Measurements from ENCODE around the gene GBP7. TPM values are rescaled to one million over a fixed set of nuclear protein-coding genes. Genes with fewer than 3 reads are reported as not detected.
"Not testable (repeated sequence)": the region's sequence is repeated elsewhere in the genome, so short reads cannot be mapped to it uniquely, and the experiment has no call there.

The GBP7 gene, protein sequence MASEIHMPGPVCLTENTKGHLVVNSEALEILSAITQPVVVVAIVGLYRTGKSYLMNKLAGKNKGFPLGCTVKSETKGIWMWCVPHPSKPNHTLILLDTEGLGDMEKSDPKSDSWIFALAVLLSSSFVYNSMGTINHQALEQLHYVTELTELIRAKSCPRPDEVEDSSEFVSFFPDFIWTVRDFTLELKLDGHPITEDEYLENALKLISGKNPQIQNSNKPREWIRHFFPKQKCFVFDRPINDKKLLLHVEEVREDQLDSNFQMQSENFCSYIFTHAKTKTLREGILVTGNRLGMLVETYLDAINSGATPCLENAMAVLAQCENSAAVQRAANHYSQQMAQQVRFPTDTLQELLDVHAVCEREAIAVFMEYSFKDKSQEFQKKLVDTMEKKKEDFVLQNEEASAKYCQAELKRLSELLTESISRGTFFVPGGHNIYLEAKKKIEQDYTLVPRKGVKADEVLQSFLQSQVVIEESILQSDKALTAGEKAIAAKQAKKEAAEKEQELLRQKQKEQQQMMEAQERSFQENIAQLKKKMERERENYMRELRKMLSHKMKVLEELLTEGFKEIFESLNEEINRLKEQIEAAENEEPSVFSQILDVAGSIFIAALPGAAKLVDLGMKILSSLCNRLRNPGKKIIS
- polyA plus RNA-seq (2013, experiment 1 of 2): 0.01 TPM
- not detected for polyA plus RNA-seq (2013, experiment 2 of 2)

DNA sequence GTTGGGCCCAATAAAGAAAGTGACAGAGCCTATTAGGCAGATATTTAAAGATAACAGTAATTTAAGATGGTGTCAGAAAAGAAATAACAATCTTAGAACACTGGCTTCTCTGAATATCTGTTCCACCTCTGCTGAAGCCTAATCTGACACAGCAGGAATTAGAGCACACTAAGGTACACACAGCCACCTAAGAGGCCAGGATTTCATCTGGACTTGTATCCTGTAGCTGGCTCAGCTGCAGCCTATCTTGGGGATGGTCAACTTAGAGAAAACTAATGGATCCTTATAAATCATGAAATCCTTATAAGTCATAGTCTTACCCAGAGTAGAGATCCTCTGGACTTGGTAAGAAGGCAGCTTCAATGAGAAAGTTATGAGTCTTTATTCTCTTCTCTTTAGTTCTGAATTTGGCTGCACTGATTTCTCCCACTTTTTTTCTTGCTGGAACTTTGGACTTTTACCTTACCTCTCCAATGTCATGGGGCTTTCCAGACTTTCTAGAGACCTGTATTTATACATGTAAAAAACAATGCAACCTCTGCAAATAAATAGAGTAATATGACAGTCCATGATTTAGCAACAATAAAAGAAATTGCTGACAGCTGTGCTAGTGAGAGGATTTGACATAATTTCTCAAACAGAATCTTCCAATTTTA lies at the start of gene GBP7:
Gene GBP7 (minus strand): TSS at position 403 of the 656 bp plus-strand sequence. CDS start 4,068 bp downstream, outside the sequence.
- Histone ChIP-seq H2BK5ac (ENCODE audit: low read depth, low read length, poor library complexity, severe bottlenecking) (no peak within 1 kb of the TSS), H3K79me1 (replicated peaks; ENCODE audit: low read length, poor library complexity, severe bottlenecking) (no peaks in the 10 kb centered on the region)
- no peak for DNase-seq

GRCh38 chr1:89221341-89221740 lies 45.5 kb upstream of the GBP7 start:
- no peak overlapping the region for H4K91ac ChIP-seq (ENCODE audit: low read length)
- H2BK15ac ChIP-seq (ENCODE audit: low read depth, poor library complexity, severe bottlenecking): no peak overlapping the region
- H3K4me2 ChIP-seq (ENCODE audit: low read length, poor library complexity, severe bottlenecking): no peak overlapping the region
- no peak overlapping the region for H2BK5ac ChIP-seq (ENCODE audit: low read depth, low read length, poor library complexity, severe bottlenecking)
- no peaks in the 10 kb centered on the region for H3K4me1 ChIP-seq (ENCODE audit: control insufficient read depth, insufficient read depth, low read depth, low read length)
- H3K36me3 ChIP-seq (ENCODE audit: control insufficient read depth in 1 of 2, insufficient read depth in 2 of 2, low read depth in 1 of 2, low read length in 2 of 2): no peaks in the 10 kb centered on the region
- H2BK120ac ChIP-seq (ENCODE audit: low read depth, low read length): no peak overlapping the region
- no peaks in the 10 kb centered on the region for H3K79me1 ChIP-seq (replicated peaks; ENCODE audit: low read length, poor library complexity, severe bottlenecking)
- no peak overlapping the region for H4K8ac ChIP-seq (ENCODE audit: low read length)
- no peak overlapping the region for H3K9ac ChIP-seq (ENCODE audit: low read length)
- H3K4me3 ChIP-seq (ENCODE audit: insufficient read depth in 1 of 2, low read depth in 1 of 2, low read length in 2 of 2): no peak overlapping the region
- no peak overlapping the region for H3K18ac ChIP-seq (ENCODE audit: low read depth in 1 of 2, low read length in 2 of 2)
- no peak overlapping the region for H2AFZ ChIP-seq (ENCODE audit: low read depth, low read length)
- H2AK5ac ChIP-seq (ENCODE audit: low read length, severe bottlenecking): no peak overlapping the region
- H3K23ac ChIP-seq (ENCODE audit: low read length in 2 of 2): no peak overlapping the region
- no peak overlapping the region for H2BK12ac ChIP-seq (ENCODE audit: low read length in 2 of 2)
- no peaks in the 10 kb centered on the region for H3K27me3 ChIP-seq (ENCODE audit: control insufficient read depth in 1 of 2, insufficient read depth in 1 of 2, low read length in 2 of 2)
- H3K4ac ChIP-seq (ENCODE audit: low read depth in 1 of 2, low read length in 2 of 2): no peak overlapping the region
- 0% methylated on average over 1 of the region's 1 CpG for WGBS
- H3K27ac ChIP-seq (ENCODE audit: low read length, poor library complexity, severe bottlenecking): no peak overlapping the region
- DNase-seq: no peak
- no peak overlapping the region for H3K14ac ChIP-seq (ENCODE audit: low read length in 2 of 2)
- H3K9me3 ChIP-seq (ENCODE audit: control insufficient read depth, low read length): peaks cover 7% of the 10 kb centered on the region

More for the DNA sequence above, at the start of gene GBP7:
- Histone ChIP-seq H3K27ac (ENCODE audit: low read length, poor library complexity, severe bottlenecking) (no peak within 1 kb of the TSS), H3K9ac (ENCODE audit: low read length) (no peak within 1 kb of the TSS), H3K36me3 (ENCODE audit: control insufficient read depth in 1 of 2, insufficient read depth in 2 of 2, low read depth in 1 of 2, low read length in 2 of 2) (no peaks in the 10 kb centered on the region), H3K4ac (ENCODE audit: low read depth in 1 of 2, low read length in 2 of 2) (no peak within 1 kb of the TSS), H2BK15ac (ENCODE audit: low read depth, poor library complexity, severe bottlenecking) (no peak within 1 kb of the TSS), H2BK120ac (ENCODE audit: low read depth, low read length) (no peak within 1 kb of the TSS), H4K8ac (ENCODE audit: low read length) (no peak within 1 kb of the TSS), H3K4me3 (ENCODE audit: insufficient read depth in 1 of 2, low read depth in 1 of 2, low read length in 2 of 2) (no peak within 1 kb of the TSS), H2AK5ac (ENCODE audit: low read length, severe bottlenecking) (no peak within 1 kb of the TSS), H3K27me3 (ENCODE audit: control insufficient read depth in 1 of 2, insufficient read depth in 1 of 2, low read length in 2 of 2) (no peaks in the 10 kb centered on the region), H2AFZ (ENCODE audit: low read depth, low read length) (no peak within 1 kb of the TSS), H4K91ac (ENCODE audit: low read length) (no peak within 1 kb of the TSS), H2BK12ac (ENCODE audit: low read length in 2 of 2) (no peak within 1 kb of the TSS), H3K4me1 (ENCODE audit: control insufficient read depth, insufficient read depth, low read depth, low read length) (no peaks in the 10 kb centered on the region), H3K9me3 (ENCODE audit: control insufficient read depth, low read length) (no peaks in the 10 kb centered on the region), H3K14ac (ENCODE audit: low read length in 2 of 2) (no peak within 1 kb of the TSS), H3K18ac (ENCODE audit: low read depth in 1 of 2, low read length in 2 of 2) (no peak within 1 kb of the TSS), H3K23ac (ENCODE audit: low read length in 2 of 2) (no peak within 1 kb of the TSS), H3K4me2 (ENCODE audit: low read length, poor library complexity, severe bottlenecking) (no peak within 1 kb of the TSS)

GRCh38 chr1:89219851-89220250 lies 44.0 kb upstream of the GBP7 start:
- not testable (repeated sequence) for H3K9me3 ChIP-seq (ENCODE audit: control insufficient read depth, low read length); H3K36me3 ChIP-seq (ENCODE audit: control insufficient read depth in 1 of 2, insufficient read depth in 2 of 2, low read depth in 1 of 2, low read length in 2 of 2)

GRCh38 chr1:89218941-89219340 lies 43.1 kb upstream of the GBP7 start:
- H2BK15ac ChIP-seq (ENCODE audit: low read depth, poor library complexity, severe bottlenecking); H4K8ac ChIP-seq (ENCODE audit: low read length); H3K4me2 ChIP-seq (ENCODE audit: low read length, poor library complexity, severe bottlenecking); H2BK5ac ChIP-seq (ENCODE audit: low read depth, low read length, poor library complexity, severe bottlenecking); H3K79me1 ChIP-seq (replicated peaks; ENCODE audit: low read length, poor library complexity, severe bottlenecking); DNase-seq; H3K9me3 ChIP-seq (ENCODE audit: control insufficient read depth, low read length); H2AFZ ChIP-seq (ENCODE audit: low read depth, low read length); H3K4ac ChIP-seq (ENCODE audit: low read depth in 1 of 2, low read length in 2 of 2); H3K27ac ChIP-seq (ENCODE audit: low read length, poor library complexity, severe bottlenecking); H3K36me3 ChIP-seq (ENCODE audit: control insufficient read depth in 1 of 2, insufficient read depth in 2 of 2, low read depth in 1 of 2, low read length in 2 of 2); H2BK12ac ChIP-seq (ENCODE audit: low read length in 2 of 2); H4K91ac ChIP-seq (ENCODE audit: low read length); H3K18ac ChIP-seq (ENCODE audit: low read depth in 1 of 2, low read length in 2 of 2); H3K9ac ChIP-seq (ENCODE audit: low read length); H3K4me3 ChIP-seq (ENCODE audit: insufficient read depth in 1 of 2, low read depth in 1 of 2, low read length in 2 of 2); H3K23ac ChIP-seq (ENCODE audit: low read length in 2 of 2); H2AK5ac ChIP-seq (ENCODE audit: low read length, severe bottlenecking); H3K4me1 ChIP-seq (ENCODE audit: control insufficient read depth, insufficient read depth, low read depth, low read length); H2BK120ac ChIP-seq (ENCODE audit: low read depth, low read length); H3K14ac ChIP-seq (ENCODE audit: low read length in 2 of 2); H3K27me3 ChIP-seq (ENCODE audit: control insufficient read depth in 1 of 2, insufficient read depth in 1 of 2, low read length in 2 of 2): not testable (repeated sequence)
- WGBS: 67% methylated on average over 3 of the region's 3 CpGs

More at GRCh38 chr1:89219851-89220250, 44.0 kb upstream of the GBP7 start:
- not testable (repeated sequence) for H3K9ac ChIP-seq (ENCODE audit: low read length); DNase-seq; H3K27ac ChIP-seq (ENCODE audit: low read length, poor library complexity, severe bottlenecking); H3K27me3 ChIP-seq (ENCODE audit: control insufficient read depth in 1 of 2, insufficient read depth in 1 of 2, low read length in 2 of 2); H2AFZ ChIP-seq (ENCODE audit: low read depth, low read length); H3K23ac ChIP-seq (ENCODE audit: low read length in 2 of 2); H2BK12ac ChIP-seq (ENCODE audit: low read length in 2 of 2); H2BK120ac ChIP-seq (ENCODE audit: low read depth, low read length); H2BK15ac ChIP-seq (ENCODE audit: low read depth, poor library complexity, severe bottlenecking); H3K18ac ChIP-seq (ENCODE audit: low read depth in 1 of 2, low read length in 2 of 2); H3K4me2 ChIP-seq (ENCODE audit: low read length, poor library complexity, severe bottlenecking); H4K91ac ChIP-seq (ENCODE audit: low read length); H4K8ac ChIP-seq (ENCODE audit: low read length); H2AK5ac ChIP-seq (ENCODE audit: low read length, severe bottlenecking); H3K14ac ChIP-seq (ENCODE audit: low read length in 2 of 2); H3K4me3 ChIP-seq (ENCODE audit: insufficient read depth in 1 of 2, low read depth in 1 of 2, low read length in 2 of 2); H3K79me1 ChIP-seq (replicated peaks; ENCODE audit: low read length, poor library complexity, severe bottlenecking); H3K4ac ChIP-seq (ENCODE audit: low read depth in 1 of 2, low read length in 2 of 2); H2BK5ac ChIP-seq (ENCODE audit: low read depth, low read length, poor library complexity, severe bottlenecking); H3K4me1 ChIP-seq (ENCODE audit: control insufficient read depth, insufficient read depth, low read depth, low read length)
